Measurements from ENCODE around the gene IL10RB.

DNA sequence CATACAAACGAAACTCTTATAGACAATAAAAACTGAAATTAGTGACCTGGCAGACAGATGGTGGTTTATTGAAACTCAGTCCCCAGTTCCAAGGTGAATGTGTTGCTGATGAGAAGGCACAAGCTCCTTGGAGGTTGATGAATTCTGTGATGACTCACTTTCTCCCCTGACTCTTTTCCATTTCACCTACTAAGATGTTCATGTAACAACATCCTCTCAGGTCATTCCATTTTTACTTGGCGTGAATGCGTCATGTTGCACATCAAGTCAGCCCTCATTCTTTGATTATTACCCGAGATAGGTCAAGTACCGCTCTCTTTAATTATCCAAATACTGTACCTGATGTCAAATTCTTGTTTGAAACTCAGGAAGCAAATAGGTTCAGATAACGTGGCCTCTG lies 10.1 kb upstream of the IL10RB start:
- TF ChIP-seq RFX5 (IDR thresholded peaks at IDR 0.05; ENCODE audit: low read depth, low read length) = no peak
- TF ChIP-seq, protein P1, sequence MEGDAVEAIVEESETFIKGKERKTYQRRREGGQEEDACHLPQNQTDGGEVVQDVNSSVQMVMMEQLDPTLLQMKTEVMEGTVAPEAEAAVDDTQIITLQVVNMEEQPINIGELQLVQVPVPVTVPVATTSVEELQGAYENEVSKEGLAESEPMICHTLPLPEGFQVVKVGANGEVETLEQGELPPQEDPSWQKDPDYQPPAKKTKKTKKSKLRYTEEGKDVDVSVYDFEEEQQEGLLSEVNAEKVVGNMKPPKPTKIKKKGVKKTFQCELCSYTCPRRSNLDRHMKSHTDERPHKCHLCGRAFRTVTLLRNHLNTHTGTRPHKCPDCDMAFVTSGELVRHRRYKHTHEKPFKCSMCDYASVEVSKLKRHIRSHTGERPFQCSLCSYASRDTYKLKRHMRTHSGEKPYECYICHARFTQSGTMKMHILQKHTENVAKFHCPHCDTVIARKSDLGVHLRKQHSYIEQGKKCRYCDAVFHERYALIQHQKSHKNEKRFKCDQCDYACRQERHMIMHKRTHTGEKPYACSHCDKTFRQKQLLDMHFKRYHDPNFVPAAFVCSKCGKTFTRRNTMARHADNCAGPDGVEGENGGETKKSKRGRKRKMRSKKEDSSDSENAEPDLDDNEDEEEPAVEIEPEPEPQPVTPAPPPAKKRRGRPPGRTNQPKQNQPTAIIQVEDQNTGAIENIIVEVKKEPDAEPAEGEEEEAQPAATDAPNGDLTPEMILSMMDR (conservative IDR thresholded peaks at IDR 0.05; ENCODE audit: low read depth, low read length) = no peak
- TF ChIP-seq POLR2A (IDR thresholded peaks at IDR 0.05; ENCODE audit: low read depth, low read length) = no peak
- TF ChIP-seq, protein P2, sequence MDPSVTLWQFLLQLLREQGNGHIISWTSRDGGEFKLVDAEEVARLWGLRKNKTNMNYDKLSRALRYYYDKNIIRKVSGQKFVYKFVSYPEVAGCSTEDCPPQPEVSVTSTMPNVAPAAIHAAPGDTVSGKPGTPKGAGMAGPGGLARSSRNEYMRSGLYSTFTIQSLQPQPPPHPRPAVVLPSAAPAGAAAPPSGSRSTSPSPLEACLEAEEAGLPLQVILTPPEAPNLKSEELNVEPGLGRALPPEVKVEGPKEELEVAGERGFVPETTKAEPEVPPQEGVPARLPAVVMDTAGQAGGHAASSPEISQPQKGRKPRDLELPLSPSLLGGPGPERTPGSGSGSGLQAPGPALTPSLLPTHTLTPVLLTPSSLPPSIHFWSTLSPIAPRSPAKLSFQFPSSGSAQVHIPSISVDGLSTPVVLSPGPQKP (IDR thresholded peaks at IDR 0.05; ENCODE audit: borderline replicate concordance, low read depth, low read length) = no peak
- TF ChIP-seq MAFK (IDR thresholded peaks at IDR 0.05; ENCODE audit: low read depth, low read length) = no peak

Measured in IMR-90 (cell line).